Suppressor macrophage treated with lipopolysaccharide for 4 hours (primary cell): ENCODE measurements around the gene AAK1.
"Not testable (repeated sequence)": the region's sequence is repeated elsewhere in the genome, so short reads cannot be mapped to it uniquely, and the experiment has no call there.

ENCODE experiments used
- DNase-seq: peaks from one replicate; pipeline ENCODE4 v3.0.0-alpha.2; 2020

AAK1 gene

GRCh38 chr2:69566669-69567068, 76.9 kb downstream of the AAK1 start:
- no peak for DNase-seq

- peak; percentile 74 for DNase-seq
These were observed 78.1 kb downstream of the AAK1 start for GRCh38 chr2:69565431-69565839.

- DNase-seq = no peak
These were observed 78.9 kb downstream of the AAK1 start for GRCh38 chr2:69564604-69565003.

- DNase-seq = no peak
These were observed 80.5 kb downstream of the AAK1 start for GRCh38 chr2:69563021-69563420.

GRCh38 chr2:69561101-69561500, 82.4 kb downstream of the AAK1 start:
- DNase-seq = no peak

- no peak for DNase-seq
These were observed 83.4 kb downstream of the AAK1 start for GRCh38 chr2:69560147-69560482.

- peak; percentile 77 for DNase-seq
These were observed 83.9 kb downstream of the AAK1 start for GRCh38 chr2:69559442-69560146.

GRCh38 chr2:69556008-69556407, 87.5 kb downstream of the AAK1 start:
- no peak for DNase-seq

GRCh38 chr2:69554981-69555380, 88.6 kb downstream of the AAK1 start:
- peak; percentile 85 for DNase-seq

- DNase-seq = no peak
These were observed 89.0 kb downstream of the AAK1 start for GRCh38 chr2:69554568-69554967.

GRCh38 chr2:69553991-69554390, 89.5 kb downstream of the AAK1 start:
- DNase-seq = no peak

- DNase-seq = not testable (repeated sequence)
These were observed 93.0 kb downstream of the AAK1 start for GRCh38 chr2:69550511-69550910.

GRCh38 chr2:69549421-69549820, 94.1 kb downstream of the AAK1 start:
- no peak for DNase-seq

GRCh38 chr2:69547984-69548715, 95.4 kb downstream of the AAK1 start:
- no peak for DNase-seq

- DNase-seq = no peak
These were observed 96.9 kb downstream of the AAK1 start for GRCh38 chr2:69546646-69547045.

GRCh38 chr2:69545477-69545932, 98.0 kb downstream of the AAK1 start:
- DNase-seq = no peak

GRCh38 chr2:69544951-69545350, 98.6 kb downstream of the AAK1 start:
- DNase-seq = no peak

- DNase-seq = no peak
These were observed 104.0 kb downstream of the AAK1 start for GRCh38 chr2:69539549-69539908.

- DNase-seq = peak; percentile 20
These were observed 104.5 kb downstream of the AAK1 start for GRCh38 chr2:69538872-69539548.

- DNase-seq = no peak
These were observed 105.3 kb downstream of the AAK1 start for GRCh38 chr2:69538249-69538648.

- peak; percentile 51 for DNase-seq
These were observed 107.7 kb downstream of the AAK1 start for GRCh38 chr2:69535817-69536241.

- no peak for DNase-seq
These were observed 112.4 kb downstream of the AAK1 start for GRCh38 chr2:69531186-69531585.

GRCh38 chr2:69529480-69529879, 114.1 kb downstream of the AAK1 start:
- DNase-seq = no peak

- DNase-seq = no peak
These were observed 118.3 kb downstream of the AAK1 start for GRCh38 chr2:69525261-69525660.
